OCI-LY3 (cell line): ENCODE measurements around the gene EPB41L4A.
"Not testable (repeated sequence)": the region's sequence is repeated elsewhere in the genome, so short reads cannot be mapped to it uniquely, and the experiment has no call there.

Experiments used
- H2AFZ ChIP-seq: fragments of 200-600, 300-600 bp; shearing (Covaris generic); 2 replicates; pipeline ENCODE4 v1.6.0; 2014; ENCODE audit warnings: antibody characterized with exemption, low read depth, low read length
- H3K27ac ChIP-seq: fragments of 200-600, 300-600 bp; sonication (generic); 2 replicates; pipeline ENCODE4 v1.5.1; 2014; ENCODE audit warnings: mild to moderate bottlenecking, low read length, moderate library complexity, mixed read lengths
- H3K27me3 ChIP-seq: fragments of 200-600, 300-600 bp; sonication (generic); 2 replicates; pipeline ENCODE4 v1.6.1; 2014; ENCODE audit warnings: low read depth, low read length, mixed read lengths
- H3K36me3 ChIP-seq: fragments of 200-600, 300-600 bp; sonication (generic); replicated peaks from 2 replicates; pipeline ENCODE3; 2014; ENCODE audit warnings: low read depth, low read length, mixed read lengths
- H3K4me1 ChIP-seq: fragments of 300-600, 200-600 bp; sonication (generic); 2 replicates; pipeline ENCODE4 v1.6.1; 2014; ENCODE audit warnings: low read length, mixed read lengths
- H3K4me2 ChIP-seq: fragments of 200-600, 300-600 bp; sonication (generic); 2 replicates; pipeline ENCODE4 v1.6.1; 2014; ENCODE audit warnings: low read length, mixed read lengths
- H3K4me3 ChIP-seq: fragments of 300-600, 200-600 bp; sonication (generic); 2 replicates; pipeline ENCODE4 v1.5.1; 2014; ENCODE audit warnings: antibody characterized with exemption, mild to moderate bottlenecking, low read length, moderate library complexity
- H3K79me2 ChIP-seq: fragments of 300-600, 200-600 bp; shearing (Covaris generic); 2 replicates; pipeline ENCODE4 v1.6.1; 2014; ENCODE audit warnings: mild to moderate bottlenecking, low read length, mixed read lengths
- H3K9ac ChIP-seq: fragments of 300-600, 200-600 bp; shearing (Covaris generic); 2 replicates; pipeline ENCODE4 v1.6.0; 2014; ENCODE audit warnings: mild to moderate bottlenecking, low read length, moderate library complexity
- H3K9me3 ChIP-seq: fragments of 200-600, 300-600 bp; shearing (Covaris generic); 2 replicates; pipeline ENCODE4 v1.6.1; 2014; ENCODE audit warnings: low read length, mixed read lengths; ENCODE audit not compliant: insufficient read depth
- H4K20me1 ChIP-seq: fragments of 200-600, 300-600 bp; sonication (generic); 2 replicates; pipeline ENCODE4 v1.6.1; 2016; ENCODE audit warnings: low read length, mixed read lengths; ENCODE audit not compliant: insufficient read depth
- CTCF ChIP-seq: fragments of 200-600, 300-600 bp; sonication (generic); IDR thresholded peaks from 2 replicates; pipeline ENCODE4 v1.5.1; 2014; ENCODE audit warnings: antibody characterized with exemption, low read length, low read depth
- EZH2phosphoT487 ChIP-seq: fragments of 200-600 bp; shearing (Covaris generic); IDR thresholded peaks from 2 replicates; pipeline ENCODE4 v1.6.1; 2018; ENCODE audit warnings: antibody characterized with exemption, mixed run types, low read depth

Gene EPB41L4A

GRCh38 chr5:112440031-112440430 is 21.0 kb upstream of the EPB41L4A start:
- H3K79me2 ChIP-seq, result no peaks in the 10 kb centered on the region
- H3K27me3 ChIP-seq, result no peaks in the 10 kb centered on the region
- H3K36me3 ChIP-seq, result no peaks in the 10 kb centered on the region
- H3K4me3 ChIP-seq, result no peak overlapping the region
- H3K4me1 ChIP-seq, result peaks cover 16% of the 10 kb centered on the region
- no peak overlapping the region for H3K4me2 ChIP-seq
- H3K9ac ChIP-seq, result no peak overlapping the region
- H4K20me1 ChIP-seq, result no peaks in the 10 kb centered on the region
- no peaks in the 10 kb centered on the region for H3K9me3 ChIP-seq
- H2AFZ ChIP-seq, result no peak overlapping the region
- TF ChIP-seq CTCF (no peak), EZH2phosphoT487 (no peak)
- H3K27ac ChIP-seq, result no peak overlapping the region

GRCh38 chr5:112436144-112436543 is 17.1 kb upstream of the EPB41L4A start:
- no peaks in the 10 kb centered on the region for H3K4me1 ChIP-seq
- H3K4me3 ChIP-seq, result no peak overlapping the region
- no peaks in the 10 kb centered on the region for H4K20me1 ChIP-seq
- no peaks in the 10 kb centered on the region for H3K79me2 ChIP-seq
- no peak overlapping the region for H3K9ac ChIP-seq
- no peak overlapping the region for H3K4me2 ChIP-seq
- H3K9me3 ChIP-seq, result no peaks in the 10 kb centered on the region
- no peak for TF ChIP-seq EZH2phosphoT487
- no peak for TF ChIP-seq CTCF
- no peak overlapping the region for H3K27ac ChIP-seq
- H3K36me3 ChIP-seq, result no peaks in the 10 kb centered on the region
- no peak overlapping the region for H2AFZ ChIP-seq
- no peaks in the 10 kb centered on the region for H3K27me3 ChIP-seq

GRCh38 chr5:112434641-112435040 is 15.6 kb upstream of the EPB41L4A start:
- no peak overlapping the region for H3K9ac ChIP-seq
- no peak overlapping the region for H3K4me2 ChIP-seq
- no peak overlapping the region for H2AFZ ChIP-seq
- TF ChIP-seq CTCF (no peak), EZH2phosphoT487 (no peak)
- H3K27me3 ChIP-seq, result no peaks in the 10 kb centered on the region
- no peaks in the 10 kb centered on the region for H3K9me3 ChIP-seq
- no peaks in the 10 kb centered on the region for H3K79me2 ChIP-seq
- H3K27ac ChIP-seq, result no peak overlapping the region
- H3K4me1 ChIP-seq, result no peaks in the 10 kb centered on the region
- no peaks in the 10 kb centered on the region for H4K20me1 ChIP-seq
- no peaks in the 10 kb centered on the region for H3K36me3 ChIP-seq
- no peak overlapping the region for H3K4me3 ChIP-seq

- not testable (repeated sequence) for H3K4me3 ChIP-seq, H3K79me2 ChIP-seq, H3K9me3 ChIP-seq, H3K36me3 ChIP-seq, H4K20me1 ChIP-seq, H3K4me1 ChIP-seq, H3K9ac ChIP-seq, H2AFZ ChIP-seq, H3K27ac ChIP-seq, H3K27me3 ChIP-seq, H3K4me2 ChIP-seq
Observed at GRCh38 chr5:112426202-112426601, 7.1 kb upstream of the EPB41L4A start.
